ENCODE measurements around the gene SEC22C.

SEC22C gene

DNA sequence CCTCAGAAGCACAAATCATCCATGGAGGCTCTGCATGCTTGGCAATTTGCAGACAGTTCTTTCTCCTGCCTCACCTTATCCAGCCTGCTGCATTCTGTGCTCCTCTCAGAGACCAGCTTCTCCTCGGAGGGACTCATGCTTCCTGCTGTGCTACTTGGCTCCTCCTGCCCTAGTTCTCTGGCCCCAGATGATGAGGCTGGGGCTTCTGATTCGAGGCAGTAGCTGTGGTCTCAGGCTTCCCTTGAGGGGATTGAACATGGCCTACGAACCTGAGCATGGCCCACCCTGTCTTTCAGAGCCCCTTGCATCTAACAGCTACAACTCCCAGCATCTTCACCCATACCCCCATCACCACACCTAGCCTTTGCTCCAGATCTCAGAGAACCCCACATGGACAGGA, 72.7 kb downstream of the SEC22C start:
- TF ChIP-seq, protein P1, sequence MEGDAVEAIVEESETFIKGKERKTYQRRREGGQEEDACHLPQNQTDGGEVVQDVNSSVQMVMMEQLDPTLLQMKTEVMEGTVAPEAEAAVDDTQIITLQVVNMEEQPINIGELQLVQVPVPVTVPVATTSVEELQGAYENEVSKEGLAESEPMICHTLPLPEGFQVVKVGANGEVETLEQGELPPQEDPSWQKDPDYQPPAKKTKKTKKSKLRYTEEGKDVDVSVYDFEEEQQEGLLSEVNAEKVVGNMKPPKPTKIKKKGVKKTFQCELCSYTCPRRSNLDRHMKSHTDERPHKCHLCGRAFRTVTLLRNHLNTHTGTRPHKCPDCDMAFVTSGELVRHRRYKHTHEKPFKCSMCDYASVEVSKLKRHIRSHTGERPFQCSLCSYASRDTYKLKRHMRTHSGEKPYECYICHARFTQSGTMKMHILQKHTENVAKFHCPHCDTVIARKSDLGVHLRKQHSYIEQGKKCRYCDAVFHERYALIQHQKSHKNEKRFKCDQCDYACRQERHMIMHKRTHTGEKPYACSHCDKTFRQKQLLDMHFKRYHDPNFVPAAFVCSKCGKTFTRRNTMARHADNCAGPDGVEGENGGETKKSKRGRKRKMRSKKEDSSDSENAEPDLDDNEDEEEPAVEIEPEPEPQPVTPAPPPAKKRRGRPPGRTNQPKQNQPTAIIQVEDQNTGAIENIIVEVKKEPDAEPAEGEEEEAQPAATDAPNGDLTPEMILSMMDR (IDR thresholded peaks at IDR 0.05; ENCODE audit: insufficient read depth, low read length, poor library complexity, severe bottlenecking) = no peak

DNA sequence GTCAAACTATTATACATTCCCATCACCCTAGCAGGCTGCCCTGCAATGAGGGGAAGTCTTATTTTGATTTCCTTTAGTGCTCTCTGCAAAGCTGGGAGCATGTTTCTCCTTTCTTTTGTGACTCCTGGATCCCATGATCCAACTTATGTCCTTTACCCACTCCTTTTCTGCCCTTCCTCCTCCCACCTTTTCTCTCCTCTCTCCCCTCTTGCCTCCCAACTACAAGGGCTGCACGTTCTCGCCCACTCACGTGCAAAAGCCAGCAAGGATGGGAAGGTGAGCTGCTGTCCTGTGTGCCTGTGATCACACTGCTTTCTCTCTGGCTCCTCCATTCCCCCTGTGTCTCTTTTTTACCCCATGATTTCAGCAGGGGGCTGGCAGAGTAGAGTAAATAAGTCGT, 73.2 kb downstream of the SEC22C start:
- TF ChIP-seq, protein P1 (IDR thresholded peaks at IDR 0.05; ENCODE audit: insufficient read depth, low read length, poor library complexity, severe bottlenecking) = no peak
- Histone ChIP-seq H3K4me3 (replicated peaks; ENCODE audit: low read depth, low read length) (no peak overlapping the region), H3K36me3 (ENCODE audit: control insufficient read depth, insufficient read depth, low read length) (no peaks in the 10 kb centered on the region), H3K27me3 (replicated peaks; ENCODE audit: control insufficient read depth, insufficient read depth, low read length) (no peaks in the 10 kb centered on the region)
- DNase-seq (ENCODE audit: extremely low read depth, insufficient read length) = no peak

More for the DNA sequence above, 72.7 kb downstream of the SEC22C start:
- Histone ChIP-seq H3K4me3 (replicated peaks; ENCODE audit: low read depth, low read length) (no peak overlapping the region), H3K27me3 (replicated peaks; ENCODE audit: control insufficient read depth, insufficient read depth, low read length) (no peaks in the 10 kb centered on the region), H3K36me3 (ENCODE audit: control insufficient read depth, insufficient read depth, low read length) (no peaks in the 10 kb centered on the region)
- DNase-seq (ENCODE audit: extremely low read depth, insufficient read length) = no peak

DNA sequence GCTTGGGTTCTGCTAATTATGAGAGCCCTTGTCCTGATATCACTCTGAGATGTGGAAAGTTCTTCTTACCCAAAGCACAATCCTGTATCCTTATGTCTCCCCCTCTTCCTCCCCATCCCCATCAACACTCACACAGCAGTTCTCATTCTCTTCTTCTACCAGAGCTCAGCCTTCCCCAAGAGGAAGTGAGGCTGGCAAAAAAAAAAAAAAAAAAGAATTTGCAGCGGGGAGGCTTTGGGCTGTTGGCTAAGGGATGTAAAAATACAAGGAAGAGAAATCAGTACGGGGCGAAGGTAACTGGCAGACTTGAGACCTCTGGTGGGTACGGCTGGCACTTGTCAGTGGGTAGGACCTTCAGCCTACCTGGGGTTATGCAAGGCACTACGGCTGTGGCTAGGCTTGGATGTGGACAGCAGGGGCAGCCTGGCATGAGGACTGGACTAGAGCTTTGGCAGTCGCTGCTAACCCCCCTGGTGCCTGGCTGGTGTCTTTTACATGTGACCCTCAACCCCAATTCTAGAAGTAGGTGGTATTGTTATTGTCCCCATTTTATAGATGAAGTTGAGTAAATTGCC, 73.9 kb downstream of the SEC22C start:
- TF ChIP-seq, protein P1 (IDR thresholded peaks at IDR 0.05; ENCODE audit: insufficient read depth, low read length, poor library complexity, severe bottlenecking) = no peak
- no peaks in the 10 kb centered on the region; the same call in 1 of the 2 replicates for H3K27me3 ChIP-seq (replicated peaks; ENCODE audit: control insufficient read depth, insufficient read depth, low read length)
- DNase-seq (ENCODE audit: extremely low read depth, insufficient read length) = no peak
- no peaks in the 10 kb centered on the region for H3K36me3 ChIP-seq (ENCODE audit: control insufficient read depth, insufficient read depth, low read length)
- no peak overlapping the region for H3K4me3 ChIP-seq (replicated peaks; ENCODE audit: low read depth, low read length)

DNA sequence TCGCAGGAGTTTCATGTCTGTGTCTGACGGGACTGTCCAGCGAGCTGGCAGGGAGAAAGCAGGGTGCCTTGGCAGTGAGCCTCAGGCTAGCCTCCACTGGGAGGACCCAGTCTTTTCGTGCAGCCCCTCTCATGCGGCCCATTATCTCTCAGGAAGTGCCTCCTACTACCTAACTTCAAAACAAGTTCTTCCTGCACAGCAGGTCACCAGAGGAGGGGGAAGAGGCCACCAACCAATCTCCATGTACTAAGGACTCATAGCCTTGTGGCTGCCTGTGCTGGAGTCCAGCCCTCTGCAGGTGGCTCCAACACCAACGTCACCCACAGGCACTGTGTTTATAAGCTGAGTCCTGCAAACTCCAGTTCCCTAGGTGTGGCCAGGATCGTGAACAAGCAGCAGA, 74.5 kb downstream of the SEC22C start:
- Histone ChIP-seq H3K36me3 (ENCODE audit: control insufficient read depth, insufficient read depth, low read length) (no peaks in the 10 kb centered on the region), H3K4me3 (replicated peaks; ENCODE audit: low read depth, low read length) (no peak overlapping the region), H3K27me3 (replicated peaks; ENCODE audit: control insufficient read depth, insufficient read depth, low read length) (no peaks in the 10 kb centered on the region; the same call in 1 of the 2 replicates)
- DNase-seq (ENCODE audit: extremely low read depth, insufficient read length) = no peak
- TF ChIP-seq, protein P1 (IDR thresholded peaks at IDR 0.05; ENCODE audit: insufficient read depth, low read length, poor library complexity, severe bottlenecking) = no peak

DNA sequence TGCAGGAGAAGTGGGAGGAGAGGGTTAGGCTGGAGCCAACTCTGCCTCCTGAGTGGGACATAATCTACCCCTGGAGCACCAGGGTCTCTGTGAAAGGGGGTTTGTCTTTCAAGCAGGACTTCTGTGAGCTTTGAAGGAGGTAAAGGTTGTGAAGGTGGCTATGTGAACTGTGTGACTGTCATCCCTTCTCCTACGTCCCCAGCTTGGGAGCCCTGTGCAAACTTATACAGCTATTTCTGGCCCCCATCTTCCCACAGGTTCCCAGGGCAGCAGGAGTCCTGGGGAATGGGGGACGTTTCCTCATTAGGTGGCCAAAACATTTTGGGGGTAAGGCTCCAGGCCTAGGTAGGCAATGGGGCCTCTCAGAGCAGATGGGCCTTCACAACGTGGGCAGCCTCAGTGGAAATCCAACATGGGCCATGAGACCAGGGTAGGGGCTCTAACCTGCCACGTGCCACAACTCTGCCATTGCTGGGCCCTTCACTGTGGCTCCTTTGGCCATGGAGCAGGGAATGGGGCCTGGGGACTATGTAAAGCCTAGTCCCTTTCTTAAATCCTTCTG, 75.8 kb downstream of the SEC22C start:
- Histone ChIP-seq H3K4me3 (replicated peaks; ENCODE audit: low read depth, low read length) (no peak overlapping the region), H3K36me3 (ENCODE audit: control insufficient read depth, insufficient read depth, low read length) (no peaks in the 10 kb centered on the region), H3K27me3 (replicated peaks; ENCODE audit: control insufficient read depth, insufficient read depth, low read length) (no peaks in the 10 kb centered on the region; the same call in 1 of the 2 replicates)
- DNase-seq (ENCODE audit: extremely low read depth, insufficient read length) = no peak
- TF ChIP-seq, protein P1 (IDR thresholded peaks at IDR 0.05; ENCODE audit: insufficient read depth, low read length, poor library complexity, severe bottlenecking) = no peak
